Hematopoietic multipotent progenitor cell treated with erythropoietin and hydrocortisone succinate and interleukin-3 and kit ligand, for 6 days (in vitro differentiated cells): Measurements from ENCODE around the gene FZD2.

Experiments used
- DNase-seq: peaks from one replicate; pipeline ENCODE4 v3.0.0-alpha.2; 2015

The FZD2 gene

DNA sequence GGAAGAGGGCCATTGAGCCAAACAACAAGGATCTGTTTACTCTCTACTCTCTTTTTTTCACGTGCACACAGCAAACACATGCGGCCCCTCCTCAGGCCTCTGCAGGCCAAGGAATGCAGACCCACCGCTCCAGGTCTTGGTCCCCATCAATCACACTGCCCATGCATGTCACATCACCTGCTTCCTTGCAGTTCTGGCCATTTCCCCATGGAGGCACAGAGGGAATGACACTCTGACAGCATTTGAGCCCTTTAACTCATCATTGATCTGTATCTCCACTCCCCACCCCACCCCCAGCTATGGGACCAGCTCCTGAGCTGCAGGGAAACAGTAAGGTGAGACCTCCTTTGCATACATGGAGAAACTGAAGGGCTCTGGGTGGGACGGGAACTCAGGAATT, 53.0 kb downstream of the FZD2 start:
- no peak for DNase-seq
